HL-60/S4 treated with retinoic acid at 250 ng/mL for 4 days and 3 days (cell line): Measurements from ENCODE around the gene COX6B2.

Source experiments
- in situ Hi-C: fragments of 300-500 bp; cut with MboI; formaldehyde crosslinking; loops from 2 replicates; pipeline ENCODE4 v1.7.0; 2022; ENCODE audit warnings: low sequenced_read_pairs

The COX6B2 gene

DNA sequence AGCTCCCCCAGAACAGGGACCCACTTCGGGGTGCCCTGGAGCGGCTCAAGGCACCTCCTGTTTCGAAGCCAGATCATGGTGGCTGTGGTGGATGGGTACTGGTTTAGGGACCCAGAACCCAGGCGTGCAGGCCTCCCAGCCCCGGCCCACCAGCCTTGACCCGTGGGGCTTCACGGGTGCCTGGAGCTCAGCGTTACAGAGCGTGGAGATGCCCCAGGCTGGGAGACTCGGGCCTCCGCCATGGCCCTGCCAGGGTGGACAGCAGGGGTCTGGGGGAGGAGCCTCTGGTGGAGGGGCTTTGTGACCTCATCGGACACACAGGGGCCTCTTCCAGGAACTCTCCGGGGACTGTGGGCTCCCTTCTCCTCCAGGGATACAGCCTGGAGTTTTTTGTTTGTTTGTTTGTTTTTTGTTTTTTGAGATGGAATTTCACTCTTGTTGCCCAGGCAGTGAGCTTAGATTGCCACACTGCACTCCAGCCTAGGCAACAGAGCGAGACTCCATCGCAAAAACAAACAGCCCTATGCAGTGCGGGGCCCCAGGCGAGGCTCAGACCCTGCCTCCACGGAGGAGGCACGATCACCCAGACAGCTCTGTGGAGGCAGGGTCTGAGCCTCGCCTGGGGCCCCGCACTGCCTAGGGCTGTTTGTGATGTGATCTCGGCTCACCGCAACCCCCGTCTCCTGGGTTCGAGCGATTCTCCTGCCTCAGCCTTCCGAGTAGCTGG is 8.6 kb upstream of the COX6B2 start, which contains the start of gene GARIN5B:
Gene GARIN5B (minus strand): TSS at position 271 of the 727 bp plus-strand sequence. CDS start 194 bp downstream, at position 77.
- in situ Hi-C loops: no loop called here

DNA sequence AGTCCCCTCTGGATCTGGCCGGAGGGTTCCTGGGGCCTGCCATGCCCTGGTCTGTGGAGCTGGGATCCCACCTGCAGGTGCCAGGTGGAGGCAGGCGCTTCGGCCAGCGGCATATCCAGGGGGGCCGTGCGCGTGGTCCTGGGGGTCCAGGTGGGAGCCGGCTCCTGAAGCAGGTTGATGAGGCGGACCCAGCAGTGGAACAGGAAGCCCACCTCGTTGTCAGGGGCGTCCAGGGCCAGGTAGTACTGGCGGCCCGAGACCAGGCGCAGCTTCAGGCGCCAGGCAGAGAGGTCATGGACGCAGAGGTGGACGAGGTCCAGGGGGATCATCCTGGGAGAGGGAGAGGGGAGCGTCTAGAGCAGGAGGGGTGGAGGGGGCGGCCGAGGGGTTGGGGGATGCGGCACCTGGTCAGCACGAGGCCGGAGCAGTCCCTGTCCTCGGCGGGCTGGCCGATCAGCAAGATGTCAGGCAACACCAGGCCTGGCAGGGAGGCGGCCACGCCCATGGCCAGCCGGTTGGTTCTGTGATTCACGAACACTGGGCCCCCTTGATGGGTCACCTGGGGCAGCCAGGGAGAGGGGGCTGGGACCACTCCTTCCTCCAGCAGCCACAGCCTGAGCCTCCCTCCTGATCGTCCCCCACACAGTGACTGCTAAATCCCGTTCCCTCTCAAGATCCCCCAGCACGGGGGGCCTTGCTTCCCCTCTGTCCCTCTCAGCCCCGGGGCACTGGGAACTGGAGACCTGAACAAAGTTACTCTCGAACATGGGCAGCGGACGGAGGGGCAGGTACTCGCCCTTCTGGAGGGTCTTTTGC is 7.9 kb upstream of the COX6B2 start:
- in situ Hi-C loops: no loop called here

DNA sequence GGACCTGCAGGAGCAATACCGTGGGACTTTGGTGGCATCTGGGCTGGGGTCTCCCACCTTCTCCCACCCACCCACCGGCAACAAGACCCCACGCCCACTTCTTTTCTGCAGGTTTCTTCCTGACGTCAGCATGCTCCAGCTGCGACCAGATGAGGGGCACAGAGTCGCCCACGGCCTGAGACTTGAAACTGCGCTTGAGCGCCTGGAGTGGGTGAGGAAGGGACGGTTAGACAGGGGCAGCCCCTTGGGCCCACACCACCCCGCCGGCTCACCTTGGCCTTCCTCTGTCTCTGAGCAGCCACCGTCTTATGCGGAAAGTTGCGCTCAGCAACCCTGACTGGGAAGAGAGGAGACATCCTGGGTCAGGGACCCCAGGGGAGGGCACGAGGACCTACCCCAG is 6.4 kb upstream of the COX6B2 start:
- in situ Hi-C loops: no loop called here

DNA sequence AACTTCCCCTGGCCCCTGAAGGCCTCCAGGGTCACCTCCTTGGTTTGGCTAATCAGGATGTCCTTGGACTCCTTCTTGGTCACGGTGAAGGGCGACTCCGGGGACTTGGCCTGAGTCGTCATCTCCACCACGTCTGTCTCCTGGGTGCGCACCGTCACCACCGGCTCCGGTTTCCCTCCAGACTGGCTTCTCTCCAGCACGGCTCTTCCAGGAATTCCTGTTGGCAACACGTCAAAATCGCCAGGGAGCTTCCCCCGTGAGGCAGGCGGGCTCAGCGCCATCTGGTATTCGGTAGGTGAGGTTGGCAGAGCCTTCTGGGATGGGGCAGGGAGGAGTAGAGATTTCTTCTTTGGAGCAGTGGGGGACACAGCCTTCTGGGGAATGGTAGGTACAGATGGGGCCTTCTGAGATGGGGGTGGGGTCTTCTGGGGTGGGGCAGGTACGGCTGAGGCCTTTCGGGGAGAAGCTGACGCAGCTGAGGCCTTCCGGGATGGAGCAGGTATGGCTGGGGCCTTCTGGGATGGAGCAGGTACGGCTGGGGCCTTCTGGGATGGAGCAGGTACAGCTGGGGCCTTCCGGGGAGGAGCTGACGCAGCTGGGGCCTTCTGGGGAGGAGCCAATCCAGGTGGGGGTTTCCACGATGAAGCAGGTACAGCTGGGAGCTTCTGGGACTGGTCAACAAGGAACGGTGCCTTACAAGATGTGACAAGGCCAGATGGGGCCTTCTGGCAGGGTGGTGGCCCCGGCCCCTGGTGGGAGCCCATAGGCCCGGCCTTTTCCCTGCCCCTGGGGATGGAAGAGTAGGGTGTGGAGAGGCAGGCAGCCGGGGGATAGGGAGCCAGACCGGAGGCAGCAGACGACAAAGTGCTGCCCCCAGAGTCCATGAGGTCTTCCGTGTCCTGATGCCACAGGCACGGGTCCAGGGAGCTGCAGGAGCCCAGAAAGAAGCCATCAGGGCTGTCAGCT is 4.7 kb upstream of the COX6B2 start:
- in situ Hi-C loops: no loop called here

DNA sequence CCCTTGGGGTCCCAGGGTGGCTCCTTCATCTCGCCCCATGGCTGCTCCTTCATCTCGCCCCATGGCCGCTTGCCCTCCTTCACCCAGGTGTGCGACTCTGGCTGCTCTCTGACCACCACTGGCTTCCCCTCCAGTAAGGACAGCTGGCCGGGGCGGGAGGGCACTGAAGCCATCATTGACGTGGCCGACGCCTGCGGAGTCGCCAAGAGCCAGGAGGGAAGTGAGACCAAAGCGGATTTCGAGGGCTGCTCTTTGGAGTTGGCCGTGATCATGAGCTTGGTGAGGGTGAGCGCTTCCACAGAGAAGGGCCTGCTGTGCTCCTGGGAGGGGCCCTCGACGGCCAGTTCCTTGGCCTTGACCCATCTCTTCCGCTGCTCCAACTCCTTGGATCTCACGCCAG is 4.0 kb upstream of the COX6B2 start:
- in situ Hi-C loops: no loop called here

DNA sequence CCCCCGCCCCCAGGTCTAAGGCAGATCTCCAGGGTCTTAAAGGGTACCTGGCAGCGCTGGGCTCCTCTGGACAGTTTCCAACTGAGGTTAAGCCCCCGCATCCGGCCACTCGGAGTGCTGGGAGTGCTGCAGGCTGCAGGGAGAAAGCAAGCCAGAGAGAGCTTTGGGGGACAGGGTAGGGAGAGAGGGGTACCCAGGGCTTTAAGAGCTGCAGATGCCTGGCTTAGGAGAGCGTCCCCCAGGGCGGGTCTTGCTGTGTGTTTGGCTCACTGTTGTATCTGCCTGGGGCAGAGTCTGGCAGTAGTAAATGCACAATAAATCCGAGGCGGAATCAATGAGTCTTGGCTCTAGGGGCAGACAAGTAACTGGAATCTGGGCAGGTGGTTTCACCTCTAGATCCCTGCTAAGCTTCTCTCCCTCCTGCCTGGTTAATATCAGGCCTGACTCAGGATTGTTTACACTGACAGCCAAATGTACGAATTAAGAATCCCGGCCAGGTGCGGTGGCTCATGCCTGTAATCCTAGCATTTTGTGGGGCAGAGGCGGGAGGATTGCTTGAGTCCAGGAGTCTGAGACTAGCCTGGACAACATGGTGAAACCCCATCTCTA is 798 bp upstream of the COX6B2 start:
- in situ Hi-C loops: no loop called here

DNA sequence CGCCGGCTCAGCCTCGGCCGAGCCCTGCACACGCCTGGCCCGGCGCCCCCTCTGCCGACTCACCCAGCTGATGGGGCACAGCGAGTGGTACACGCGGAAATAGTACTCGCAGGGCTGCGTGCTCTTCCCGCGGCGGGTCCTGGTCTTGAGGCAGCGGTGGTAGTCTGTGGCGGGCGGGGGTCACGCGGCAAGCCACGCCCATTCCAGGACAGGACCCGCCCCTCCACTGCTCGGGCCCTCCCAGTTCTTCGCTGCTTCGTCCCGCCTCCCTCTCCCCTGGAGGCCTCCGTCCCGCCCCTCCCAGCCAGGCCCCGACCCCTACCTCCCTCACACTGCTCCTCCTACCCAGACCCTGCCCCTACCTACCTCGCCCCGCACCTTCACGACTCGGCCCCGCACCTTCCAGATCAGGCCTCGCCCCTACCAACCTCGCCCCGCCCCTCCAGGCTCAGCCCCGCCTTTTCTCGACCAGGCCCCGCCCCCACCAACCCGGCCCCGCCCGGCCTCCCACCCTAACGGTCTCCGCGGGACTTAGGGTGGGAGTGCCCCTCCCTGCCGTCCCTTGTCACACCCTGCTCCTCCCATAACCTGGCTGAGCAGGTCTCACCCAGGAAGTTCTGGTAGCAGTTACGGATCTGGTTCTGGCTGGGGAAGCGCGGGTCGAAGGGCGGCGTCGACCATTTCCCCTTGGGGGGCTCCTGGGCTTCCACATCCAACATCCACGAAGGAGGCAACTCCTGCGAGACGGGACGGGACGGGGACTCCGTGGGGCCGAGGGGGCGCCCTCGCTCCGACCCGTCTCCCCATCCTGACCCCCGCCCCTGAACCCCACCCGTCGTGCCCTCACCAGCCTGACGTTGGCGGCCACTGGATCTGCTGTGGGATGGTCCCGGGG is 469 bp downstream of the COX6B2 start:
- in situ Hi-C loops: no loop called here

DNA sequence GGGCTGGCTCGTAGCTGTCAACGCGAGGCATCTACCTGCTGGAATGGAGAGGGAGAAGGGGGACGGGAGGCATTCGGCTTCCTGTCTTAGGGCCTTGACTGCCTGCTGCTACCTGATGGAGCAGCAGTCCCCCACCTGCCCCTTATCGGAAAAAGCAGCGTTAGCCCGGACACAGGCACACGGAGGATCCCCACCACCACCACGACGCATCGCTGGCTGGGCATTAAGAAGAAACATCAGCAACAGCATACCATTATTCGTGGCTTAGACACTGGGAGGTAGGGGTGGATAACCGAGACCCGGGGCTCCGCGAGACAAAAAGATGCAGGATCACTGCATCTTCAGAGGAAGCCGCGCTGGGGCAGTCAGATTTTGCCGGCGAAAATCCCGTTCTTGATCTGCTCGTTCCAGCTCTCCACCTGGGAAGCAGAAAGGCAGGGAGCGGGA is 1.1 kb downstream of the COX6B2 start:
- in situ Hi-C loops: no loop called here

DNA sequence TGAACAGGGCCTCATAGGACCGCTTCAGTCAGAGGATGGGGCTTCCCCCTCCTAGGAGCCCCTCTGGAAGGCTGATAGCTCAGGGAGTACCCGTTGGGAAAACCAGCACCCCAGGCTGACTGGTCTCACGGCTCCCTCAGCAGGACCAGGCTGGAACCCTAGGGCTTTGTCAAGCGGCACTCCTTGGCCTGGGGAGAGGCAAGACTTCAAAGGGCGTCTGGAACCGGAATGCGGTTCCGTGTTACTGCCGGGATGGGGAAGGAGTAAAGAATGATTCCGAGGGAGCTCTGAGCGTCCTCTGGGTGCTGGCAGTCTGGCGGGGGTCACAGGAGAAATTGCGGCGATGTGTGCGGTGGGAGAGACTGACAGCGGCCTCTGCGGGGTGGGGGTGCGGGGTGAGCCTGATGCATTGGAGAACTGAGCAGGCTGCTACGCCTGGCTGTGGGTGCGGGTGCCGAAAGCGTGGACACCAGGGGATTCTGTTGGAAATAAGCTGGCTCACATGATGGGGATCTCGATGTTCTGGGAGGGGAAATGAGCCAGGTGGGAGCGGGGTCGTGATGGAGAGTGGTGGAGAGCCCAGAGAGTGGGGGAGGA is 1.9 kb downstream of the COX6B2 start:
- in situ Hi-C loops: no loop called here

DNA sequence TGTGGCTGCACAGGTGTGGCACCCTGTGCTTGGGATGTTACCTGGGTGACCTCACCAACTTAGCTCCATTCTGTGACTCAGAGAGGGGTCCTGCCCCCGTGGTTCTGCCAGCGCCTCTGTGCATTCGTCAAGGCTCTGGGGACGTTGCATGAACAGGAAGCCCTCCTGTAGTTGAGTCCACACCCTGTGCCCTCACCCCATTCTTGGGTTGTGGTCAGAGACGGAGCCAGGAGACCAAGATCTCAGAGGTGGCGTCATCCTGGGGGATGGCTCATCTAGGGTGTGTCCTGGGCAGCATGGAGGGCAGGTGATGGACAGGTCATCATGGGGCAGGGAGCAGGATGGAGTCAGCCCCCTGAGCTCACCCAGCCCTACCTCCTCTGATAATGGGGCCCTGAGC is 2.5 kb downstream of the COX6B2 start:
- in situ Hi-C loops: no loop called here

DNA sequence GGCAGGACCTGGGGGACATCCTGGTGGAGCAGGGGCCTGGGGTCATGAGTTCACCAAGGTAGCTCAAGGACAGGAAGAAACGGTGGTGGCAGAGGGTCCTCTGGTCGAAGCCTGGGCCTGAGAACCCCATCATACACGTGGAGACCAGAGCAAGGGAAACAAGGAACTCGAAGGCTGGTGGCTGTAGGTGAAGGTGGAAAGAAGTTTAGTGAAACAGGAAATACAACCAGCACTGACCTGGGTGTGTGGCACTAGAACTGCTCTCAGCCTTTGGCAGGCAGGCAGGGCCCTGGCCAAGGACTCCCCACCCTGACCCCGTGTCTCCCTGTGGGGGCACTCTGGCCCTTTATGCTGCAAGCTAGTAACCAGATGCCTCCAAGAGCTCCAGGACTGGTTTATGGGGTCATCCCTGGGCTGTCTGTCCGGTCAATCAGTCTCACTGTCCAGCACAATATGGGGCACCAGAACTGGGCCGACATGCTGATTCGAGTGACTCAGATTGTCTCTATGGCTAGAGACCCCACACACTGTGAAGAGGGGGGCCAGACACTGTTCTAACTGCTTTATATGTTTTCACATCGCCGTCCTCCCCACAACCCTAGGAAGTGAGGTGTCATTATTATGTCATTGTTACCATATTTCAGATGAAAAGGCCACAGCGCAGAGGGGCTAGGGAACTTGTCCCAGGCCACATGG is 3.8 kb downstream of the COX6B2 start:
- in situ Hi-C loops: no loop called here

DNA sequence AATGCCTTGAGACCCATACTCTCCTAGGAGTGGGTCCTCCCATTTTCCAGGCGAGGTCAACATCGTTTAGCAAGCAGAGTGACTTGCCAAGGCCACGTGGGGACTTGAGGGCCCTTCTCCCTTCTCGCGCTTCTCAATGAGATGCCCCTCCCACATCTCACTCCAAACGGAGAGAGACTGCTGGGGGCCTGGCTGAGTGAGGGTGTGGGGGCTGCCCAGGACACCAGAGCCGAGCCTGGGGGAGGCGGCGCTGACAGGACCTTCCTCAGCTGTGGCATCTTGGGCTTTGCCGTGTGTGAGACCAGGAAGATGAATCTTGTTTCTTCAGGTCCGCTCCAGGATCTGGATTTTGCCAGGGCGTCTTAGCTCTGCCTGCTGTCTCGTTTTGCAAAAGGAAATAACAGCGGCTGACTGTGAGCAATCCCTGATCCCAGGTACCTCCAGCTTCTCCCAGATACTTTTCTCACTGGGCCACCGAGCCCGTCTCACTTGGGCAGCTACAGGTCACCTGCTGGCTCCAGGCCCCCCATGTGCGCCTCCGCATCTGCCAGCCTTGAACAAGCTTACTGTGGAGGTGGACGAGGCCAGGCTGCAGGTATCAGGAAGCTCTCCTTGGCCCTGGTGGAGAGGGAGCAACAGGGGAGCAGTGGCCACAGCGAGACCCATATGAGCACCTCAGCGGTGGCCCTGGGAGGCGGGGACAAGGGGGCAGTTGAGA is 6.0 kb downstream of the COX6B2 start:
- in situ Hi-C loops: no loop called here

DNA sequence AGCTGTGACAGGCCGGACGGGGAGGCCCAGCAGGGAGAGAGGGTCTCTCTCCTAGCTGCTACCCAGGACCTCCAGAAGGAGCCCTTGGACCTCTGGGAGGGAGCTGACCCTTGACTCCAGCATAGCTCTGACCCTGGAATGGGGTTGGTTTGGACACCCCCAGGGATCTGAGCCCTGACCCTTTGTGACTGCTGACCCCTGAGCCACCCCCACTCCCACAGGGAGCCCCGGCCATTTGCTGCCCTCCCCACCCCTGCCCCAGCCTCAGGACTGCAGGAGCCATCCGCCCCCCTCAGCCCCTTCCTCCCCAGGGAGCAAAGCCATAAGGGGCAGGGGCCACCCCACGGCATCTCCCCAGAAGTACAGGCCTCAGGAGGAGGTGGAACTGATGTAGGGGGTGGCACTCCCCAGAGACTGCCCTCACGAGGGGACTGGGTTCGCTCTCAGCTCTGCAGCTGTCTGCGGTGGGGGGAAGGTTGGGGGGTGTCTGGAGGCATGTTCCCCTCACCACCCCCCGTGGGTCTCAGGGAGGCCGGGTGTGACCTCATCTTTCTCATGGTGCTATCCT is 7.0 kb downstream of the COX6B2 start:
- in situ Hi-C loops: no loop called here

DNA sequence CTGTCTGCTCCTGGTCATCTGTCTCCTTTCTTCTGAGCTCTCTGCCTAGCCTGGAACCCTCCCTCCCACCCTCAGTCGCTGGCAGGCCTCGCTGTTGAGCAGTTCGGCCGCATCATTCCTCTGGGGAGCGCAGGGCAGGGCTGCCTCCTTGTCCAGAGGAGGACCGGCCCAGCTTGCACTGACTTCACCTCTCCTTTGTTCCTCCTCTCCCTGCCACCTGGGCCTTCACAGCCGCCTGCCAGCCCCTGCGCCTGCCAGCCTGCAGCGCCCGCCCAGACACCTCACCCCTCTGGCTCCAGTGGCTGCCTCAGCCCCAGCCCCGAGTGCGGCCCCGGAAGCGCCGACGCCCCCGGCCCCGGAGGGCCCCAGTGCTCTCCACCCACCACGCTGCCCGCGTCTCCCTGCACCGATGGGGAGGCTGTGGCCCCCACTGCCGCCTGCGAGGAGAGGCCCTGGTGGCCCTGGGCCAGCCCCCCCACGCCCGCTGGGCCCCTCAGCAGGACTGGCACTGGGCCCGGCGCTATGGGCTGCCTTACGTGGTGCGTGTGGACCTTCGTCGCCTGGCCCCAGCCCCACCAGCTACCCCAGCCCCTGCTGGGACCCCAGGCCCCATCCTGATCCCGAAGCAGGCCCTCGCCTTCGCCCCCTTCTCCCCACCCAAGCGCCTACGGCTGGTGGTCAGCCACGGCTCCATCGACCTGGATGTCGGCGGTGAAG is 7.6 kb downstream of the COX6B2 start:
- in situ Hi-C loops: no loop called here

DNA sequence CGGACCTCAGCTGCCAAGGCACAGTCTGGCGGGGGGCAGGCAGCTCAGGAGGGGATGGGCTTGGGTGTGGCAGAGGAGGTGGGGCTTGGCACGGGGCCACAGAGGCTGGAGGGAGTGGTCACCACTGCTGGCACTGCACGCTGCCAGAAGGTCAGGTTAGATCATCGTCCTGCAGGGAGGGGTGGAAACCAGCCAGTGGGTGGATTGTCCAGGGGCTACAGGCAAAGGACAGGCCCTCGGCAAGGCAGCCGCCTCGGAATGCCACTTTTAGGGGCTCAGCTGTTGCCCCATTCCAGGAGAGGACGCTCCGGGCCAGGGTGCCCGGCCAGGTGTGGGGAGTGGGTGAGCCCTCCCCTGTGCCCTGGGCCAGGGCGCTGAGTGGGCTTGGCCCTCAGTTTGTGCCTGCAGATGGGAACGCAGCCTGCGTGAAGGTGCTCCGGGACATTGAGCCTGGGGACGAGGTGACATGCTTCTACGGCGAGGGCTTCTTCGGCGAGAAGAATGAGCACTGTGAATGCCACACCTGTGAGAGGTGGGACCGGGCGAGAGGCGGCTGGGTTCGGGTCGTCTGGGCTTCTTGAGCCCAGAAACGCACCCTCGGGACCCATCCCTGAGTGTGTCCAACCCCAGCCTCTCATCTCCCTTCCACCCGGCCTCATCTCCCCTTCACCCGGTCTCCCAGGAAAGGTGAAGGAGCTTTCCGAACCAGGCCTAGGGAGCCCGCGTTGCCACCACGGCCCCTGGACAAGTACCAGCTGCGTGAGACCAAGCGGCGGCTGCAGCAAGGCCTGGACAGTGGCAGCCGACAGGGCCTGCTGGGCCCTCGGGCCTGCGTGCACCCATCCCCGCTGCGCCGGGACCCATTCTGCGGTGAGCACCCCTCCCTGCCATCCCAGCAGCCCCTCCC is 8.4 kb downstream of the COX6B2 start:
- in situ Hi-C loops: no loop called here
